IPS-18a (cell line): ENCODE measurements around the gene CD81.

Experiments
- H3K27ac ChIP-seq: one replicate; pipeline ENCODE4 v1.5.1; 2013; ENCODE audit warnings: low read length
- H3K27me3 ChIP-seq: one replicate; pipeline ENCODE4 v1.6.1; 2013; ENCODE audit warnings: mild to moderate bottlenecking, low read length; ENCODE audit not compliant: control insufficient read depth, insufficient read depth
- H3K36me3 ChIP-seq: one replicate; pipeline ENCODE4 v1.6.1; 2013; ENCODE audit warnings: low read depth, low read length; ENCODE audit not compliant: control insufficient read depth
- H3K4me1 ChIP-seq: one replicate; pipeline ENCODE4 v1.6.1; 2013; ENCODE audit warnings: low read depth, low read length; ENCODE audit not compliant: control insufficient read depth
- H3K4me3 ChIP-seq: one replicate; pipeline ENCODE4 v1.5.1; 2013; ENCODE audit warnings: low read length
- H3K9ac ChIP-seq: one replicate; pipeline ENCODE4 v1.6.1; 2013; ENCODE audit warnings: mild to moderate bottlenecking, low read length, moderate library complexity
- H3K9me3 ChIP-seq: one replicate; pipeline ENCODE4 v1.6.1; 2013; ENCODE audit warnings: low read depth, low read length; ENCODE audit not compliant: control insufficient read depth

Gene CD81

GRCh38 chr11:2431395-2431794, 54.3 kb downstream of the CD81 start:
- Histone ChIP-seq H3K4me3 (no peak overlapping the region), H3K4me1 (no peaks in the 10 kb centered on the region), H3K9ac (no peak overlapping the region), H3K36me3 (no peaks in the 10 kb centered on the region), H3K27ac (no peak overlapping the region), H3K27me3 (no peaks in the 10 kb centered on the region), H3K9me3 (no peaks in the 10 kb centered on the region)

- Histone ChIP-seq H3K9me3 (no peaks in the 10 kb centered on the region), H3K36me3 (no peaks in the 10 kb centered on the region), H3K27me3 (peaks cover 1% of the 10 kb centered on the region), H3K4me1 (no peaks in the 10 kb centered on the region), H3K9ac (no peak overlapping the region), H3K27ac (no peak overlapping the region), H3K4me3 (no peak overlapping the region)
These were observed 55.1 kb downstream of the CD81 start for GRCh38 chr11:2432171-2432621.

- H3K4me3 ChIP-seq: no peak overlapping the region
- no peaks in the 10 kb centered on the region for H3K4me1 ChIP-seq
- no peaks in the 10 kb centered on the region for H3K9me3 ChIP-seq
- H3K27ac ChIP-seq: no peak overlapping the region
- H3K9ac ChIP-seq: no peak overlapping the region
- H3K27me3 ChIP-seq: peaks cover 5% of the 10 kb centered on the region
- H3K36me3 ChIP-seq: no peaks in the 10 kb centered on the region
These were observed 55.5 kb downstream of the CD81 start for GRCh38 chr11:2432628-2433071.

- Histone ChIP-seq H3K4me1 (no peaks in the 10 kb centered on the region), H3K4me3 (no peak overlapping the region), H3K9me3 (no peaks in the 10 kb centered on the region), H3K9ac (no peak overlapping the region), H3K36me3 (no peaks in the 10 kb centered on the region), H3K27ac (no peak overlapping the region), H3K27me3 (peaks cover 10% of the 10 kb centered on the region)
These were observed 56.2 kb downstream of the CD81 start for GRCh38 chr11:2433106-2433925.

- no peaks in the 10 kb centered on the region for H3K36me3 ChIP-seq
- H3K9me3 ChIP-seq: no peaks in the 10 kb centered on the region
- no peak overlapping the region for H3K27ac ChIP-seq
These were observed 56.9 kb downstream of the CD81 start for GRCh38 chr11:2434008-2434407.

GRCh38 chr11:2434506-2435255, 57.6 kb downstream of the CD81 start:
- no peaks in the 10 kb centered on the region for H3K36me3 ChIP-seq
- H3K9me3 ChIP-seq: no peaks in the 10 kb centered on the region
- H3K27me3 ChIP-seq: peaks cover 17% of the 10 kb centered on the region
- no peak overlapping the region for H3K27ac ChIP-seq
- no peaks in the 10 kb centered on the region for H3K4me1 ChIP-seq
- H3K9ac ChIP-seq: no peak overlapping the region
- no peak overlapping the region for H3K4me3 ChIP-seq

More at GRCh38 chr11:2434008-2434407, 56.9 kb downstream of the CD81 start:
- Histone ChIP-seq H3K9ac (no peak overlapping the region), H3K27me3 (peaks cover 17% of the 10 kb centered on the region), H3K4me1 (no peaks in the 10 kb centered on the region), H3K4me3 (no peak overlapping the region)

- Histone ChIP-seq H3K27ac (no peak overlapping the region), H3K4me1 (no peaks in the 10 kb centered on the region), H3K4me3 (no peak overlapping the region), H3K27me3 (peaks cover 17% of the 10 kb centered on the region), H3K9ac (no peak overlapping the region), H3K36me3 (no peaks in the 10 kb centered on the region), H3K9me3 (no peaks in the 10 kb centered on the region)
These were observed 58.3 kb downstream of the CD81 start for GRCh38 chr11:2435288-2436012.

- peaks cover 17% of the 10 kb centered on the region for H3K27me3 ChIP-seq
- H3K36me3 ChIP-seq: no peaks in the 10 kb centered on the region
- no peaks in the 10 kb centered on the region for H3K4me1 ChIP-seq
- H3K9ac ChIP-seq: no peak overlapping the region
- no peaks in the 10 kb centered on the region for H3K9me3 ChIP-seq
- H3K27ac ChIP-seq: no peak overlapping the region
- no peak overlapping the region for H3K4me3 ChIP-seq
These were observed 59.0 kb downstream of the CD81 start for GRCh38 chr11:2436013-2436520.

- Histone ChIP-seq H3K9me3 (no peaks in the 10 kb centered on the region), H3K36me3 (no peaks in the 10 kb centered on the region), H3K9ac (no peak overlapping the region), H3K27ac (no peak overlapping the region), H3K4me1 (no peaks in the 10 kb centered on the region), H3K4me3 (no peak overlapping the region), H3K27me3 (peaks cover 17% of the 10 kb centered on the region)
These were observed 59.5 kb downstream of the CD81 start for GRCh38 chr11:2436521-2437031.

- H3K27ac ChIP-seq: no peak overlapping the region
- no peak overlapping the region for H3K4me3 ChIP-seq
- H3K9ac ChIP-seq: no peak overlapping the region
- no peaks in the 10 kb centered on the region for H3K36me3 ChIP-seq
- H3K4me1 ChIP-seq: no peaks in the 10 kb centered on the region
- H3K9me3 ChIP-seq: no peaks in the 10 kb centered on the region
- peaks cover 26% of the 10 kb centered on the region for H3K27me3 ChIP-seq
These were observed 60.4 kb downstream of the CD81 start for GRCh38 chr11:2437516-2437915.

- H3K4me1 ChIP-seq: no peaks in the 10 kb centered on the region
- H3K27me3 ChIP-seq: peaks cover 44% of the 10 kb centered on the region
- H3K4me3 ChIP-seq: no peak overlapping the region
- no peak overlapping the region for H3K9ac ChIP-seq
- no peak overlapping the region for H3K27ac ChIP-seq
- H3K9me3 ChIP-seq: no peaks in the 10 kb centered on the region
- no peaks in the 10 kb centered on the region for H3K36me3 ChIP-seq
These were observed 62.7 kb downstream of the CD81 start for GRCh38 chr11:2439820-2440219.
